GM21717 (cell line): ENCODE results near the gene GRM5.
"Not testable (repeated sequence)": the region's sequence is repeated elsewhere in the genome, so short reads cannot be mapped to it uniquely, and the experiment has no call there.

Source experiments
- ATAC-seq: cut with Tn5 transposase; IDR thresholded peaks from one replicate; pipeline ENCODE4 v1.9.1; 2021; ENCODE audit warnings: mild to moderate bottlenecking, moderate library complexity; ENCODE audit not compliant: unreplicated experiment

The GRM5 gene

DNA sequence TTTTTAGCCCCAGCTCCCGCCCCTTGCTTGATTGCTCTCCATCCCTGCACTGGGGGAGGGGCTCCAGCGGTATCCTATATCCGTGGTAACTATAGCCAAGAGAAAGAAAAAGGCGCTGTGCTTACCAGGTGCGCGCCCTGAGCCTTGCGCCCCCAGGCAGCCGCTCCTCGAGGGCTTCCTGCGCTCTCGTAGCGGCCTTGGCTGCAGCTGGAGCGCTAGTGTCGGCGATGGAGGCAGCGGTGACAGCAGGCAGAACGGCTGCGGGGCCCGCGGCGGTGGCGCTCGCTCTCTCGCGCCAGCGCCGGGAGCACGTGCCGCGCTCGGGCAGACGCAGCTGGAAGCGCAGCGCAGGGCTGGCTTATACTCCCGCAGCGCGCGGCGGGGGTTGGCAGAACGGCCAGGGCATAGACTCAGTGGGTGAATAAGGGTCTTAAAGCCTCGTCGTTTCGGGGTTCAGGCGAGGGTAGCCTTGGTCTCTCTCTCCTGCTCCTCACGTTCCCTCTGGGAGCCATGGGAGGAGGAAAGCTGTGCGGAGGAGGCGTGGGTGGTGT lies at the start of gene GRM5:
TSS of gene GRM5 (minus strand) at position 332 of the 551 bp plus-strand sequence. CDS start 18,110 bp downstream, outside the sequence.
- ATAC-seq, result not testable (repeated sequence)

DNA sequence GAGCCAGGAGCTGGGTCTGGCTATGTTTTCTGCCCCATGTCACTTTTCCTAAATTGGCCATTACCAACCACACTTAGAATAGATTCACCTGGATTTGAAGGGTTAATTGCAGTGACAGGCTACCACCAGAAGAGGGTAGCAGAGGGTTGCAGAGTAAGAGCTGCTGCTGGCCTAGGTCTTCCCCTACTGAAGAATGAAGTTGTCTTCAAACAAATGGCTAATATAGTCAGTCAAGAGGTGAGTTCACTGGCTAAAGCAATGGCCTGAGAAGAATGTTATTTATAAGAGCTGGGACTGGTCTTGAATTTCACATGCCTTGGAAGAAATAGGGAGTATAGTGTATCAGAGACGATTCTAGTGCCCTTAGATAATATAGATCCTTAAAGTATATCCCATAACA lies 32.2 kb upstream of the GRM5 start:
- peak; percentile 86 for ATAC-seq

DNA sequence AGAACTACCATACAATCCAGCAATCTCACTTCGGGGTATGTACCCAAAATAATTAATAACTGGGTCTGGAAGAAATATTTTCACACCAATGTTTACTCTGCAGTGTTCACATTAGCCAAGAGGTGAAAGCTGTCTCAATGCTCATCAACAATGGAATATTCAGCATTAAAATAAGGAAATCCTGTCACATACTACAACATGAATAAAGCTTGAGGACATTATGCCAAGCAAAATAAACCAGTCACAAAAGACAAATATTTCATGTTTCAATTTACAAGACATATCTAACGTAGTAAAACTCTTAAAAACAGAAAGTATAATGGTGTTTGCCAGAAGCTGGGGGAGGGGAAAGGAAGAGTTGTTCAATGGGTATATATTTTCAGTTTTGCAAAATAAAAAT lies 28.0 kb upstream of the GRM5 start:
- not testable (repeated sequence) for ATAC-seq

DNA sequence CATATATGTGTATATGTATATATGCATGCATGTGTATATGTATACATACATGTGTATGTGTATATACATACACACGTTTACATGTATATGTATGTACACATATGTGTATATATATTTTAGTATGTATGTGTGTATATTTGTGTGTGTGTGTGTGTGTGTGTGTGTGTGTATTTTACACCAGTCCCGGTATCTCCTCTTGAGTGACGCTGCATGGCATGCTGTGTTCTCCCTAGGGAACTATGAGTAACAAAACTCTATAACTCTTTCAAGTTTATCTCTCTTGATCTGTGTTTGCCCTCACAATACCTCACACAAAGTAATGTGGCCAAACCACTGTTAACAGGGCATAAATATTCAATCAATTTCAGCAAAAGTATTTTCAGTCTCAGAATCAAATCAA lies 19.2 kb upstream of the GRM5 start:
- ATAC-seq, result not testable (repeated sequence)

DNA sequence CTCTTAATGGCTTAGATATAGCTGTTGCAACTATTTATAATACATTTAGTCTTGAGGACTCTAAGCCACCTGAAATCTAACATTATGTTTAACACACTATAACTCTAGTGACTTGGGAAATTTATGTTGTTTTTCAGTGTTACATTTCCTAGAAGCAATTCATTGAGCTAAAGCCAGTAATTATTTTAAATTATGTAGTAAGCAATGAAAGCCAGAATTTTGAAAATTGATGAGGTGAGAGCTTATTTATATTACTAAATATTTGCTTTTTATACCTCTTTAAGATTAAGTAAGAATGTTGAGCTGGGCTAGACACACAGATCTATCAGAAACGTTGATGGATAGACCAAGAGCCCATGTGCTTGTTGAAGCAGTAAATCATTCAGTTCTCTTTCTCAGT lies 5.1 kb upstream of the GRM5 start:
- ATAC-seq, result not testable (repeated sequence)

DNA sequence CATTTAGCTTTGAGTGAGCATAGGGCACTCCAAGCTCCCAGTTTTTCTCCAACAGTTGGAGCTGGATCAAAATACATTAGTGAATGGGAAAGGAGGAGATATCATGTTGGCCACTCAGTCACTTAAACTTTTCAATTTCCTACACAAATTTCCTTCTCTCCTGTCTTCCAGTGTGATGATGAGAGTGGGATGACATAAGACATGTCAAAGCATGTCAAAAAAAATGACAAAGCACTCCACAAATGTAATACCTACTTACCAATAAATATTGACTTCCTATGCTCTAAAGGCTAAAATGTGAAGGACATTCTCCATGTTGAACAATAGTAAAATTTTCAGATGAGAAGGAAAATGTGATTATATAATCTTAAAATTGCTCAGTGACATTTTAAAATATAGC lies 1.5 kb upstream of the GRM5 start:
- no peak for ATAC-seq

DNA sequence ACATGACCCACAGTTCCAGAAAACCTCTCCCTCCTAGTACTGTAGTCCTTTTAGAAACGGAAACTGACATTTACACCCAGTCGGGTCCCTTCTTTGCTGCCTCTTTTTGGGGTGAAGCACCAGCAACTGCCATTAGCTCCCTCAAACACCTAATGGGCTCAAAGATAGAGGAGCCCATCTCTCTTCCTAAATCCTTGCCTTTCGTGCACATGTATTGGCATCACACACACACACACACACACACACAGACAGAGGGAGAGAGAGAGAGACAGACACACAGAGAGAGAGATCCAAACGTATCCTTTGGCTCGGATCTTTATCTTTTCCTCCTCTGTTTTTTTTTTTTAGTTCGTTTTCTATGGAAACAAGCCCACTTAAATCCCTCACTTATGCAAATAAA lies 716 bp downstream of the GRM5 start:
- no peak for ATAC-seq

DNA sequence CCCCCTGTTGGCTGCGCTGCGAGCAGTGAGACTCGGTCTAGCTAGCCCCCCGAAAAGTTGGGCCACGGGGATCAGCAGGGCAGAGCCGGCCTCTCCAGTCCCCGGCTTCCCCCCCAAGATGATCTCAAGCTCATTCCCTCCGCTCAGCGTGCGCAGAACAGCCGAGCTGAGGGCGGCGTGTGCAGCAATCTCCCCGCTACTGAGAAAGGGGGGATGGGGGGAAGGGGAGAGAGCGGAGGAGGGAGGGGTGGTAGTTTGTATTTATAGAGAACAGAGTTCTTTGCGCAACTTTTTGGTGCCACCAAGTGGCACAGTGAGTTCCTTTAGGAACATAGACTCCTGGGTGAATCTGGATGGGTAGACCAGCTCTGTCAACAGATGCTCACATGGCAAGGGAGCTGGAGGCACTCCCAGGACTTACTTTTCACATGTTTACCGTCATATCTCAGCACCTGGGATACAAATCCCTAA lies 2.3 kb downstream of the GRM5 start:
- ATAC-seq, result not testable (repeated sequence)

DNA sequence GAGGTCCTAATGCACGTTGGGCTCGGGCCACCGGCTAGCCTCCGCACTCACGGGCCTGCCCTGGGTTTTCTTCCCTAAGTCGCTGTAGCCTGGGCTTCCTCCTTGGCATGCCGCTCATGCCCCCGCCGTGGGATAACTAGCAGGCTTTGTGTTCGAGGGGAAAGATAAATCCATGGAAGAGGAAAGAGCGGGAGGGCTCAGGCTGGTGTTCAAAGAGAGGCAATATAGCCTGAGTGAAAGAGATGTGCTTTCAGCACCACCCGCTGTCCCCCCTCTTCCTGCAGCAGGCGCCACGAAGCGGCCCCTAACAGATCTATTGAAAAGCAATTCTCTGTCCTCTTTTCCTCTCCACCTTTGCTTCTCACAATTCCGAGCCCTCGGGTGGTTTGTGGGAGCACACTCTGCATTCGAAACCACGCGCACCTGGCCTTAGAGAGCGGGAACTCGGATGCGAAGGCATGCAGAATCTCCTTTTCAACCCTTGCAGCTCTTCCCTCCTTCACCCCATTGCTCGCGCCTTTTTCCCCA lies 2.9 kb downstream of the GRM5 start:
- ATAC-seq, result not testable (repeated sequence)

DNA sequence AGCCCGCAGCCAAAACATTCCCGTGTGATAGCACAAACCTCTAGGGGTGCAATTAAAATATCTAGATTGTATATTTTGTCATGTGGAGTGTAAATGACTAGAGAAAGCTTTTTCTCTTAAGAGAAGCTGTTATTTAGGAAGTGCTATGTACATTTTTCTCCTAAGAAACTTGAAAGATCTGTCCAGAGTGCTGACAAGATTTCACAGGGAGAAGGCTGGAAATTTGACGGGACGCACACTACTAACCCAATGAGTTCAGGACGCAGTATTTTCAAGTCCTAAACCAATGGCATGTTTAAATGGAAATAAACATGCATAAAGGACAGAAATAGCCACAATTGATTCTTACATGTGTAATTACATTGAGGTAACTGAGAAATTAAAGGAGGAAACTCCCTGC lies 3.9 kb downstream of the GRM5 start:
- not testable (repeated sequence) for ATAC-seq

DNA sequence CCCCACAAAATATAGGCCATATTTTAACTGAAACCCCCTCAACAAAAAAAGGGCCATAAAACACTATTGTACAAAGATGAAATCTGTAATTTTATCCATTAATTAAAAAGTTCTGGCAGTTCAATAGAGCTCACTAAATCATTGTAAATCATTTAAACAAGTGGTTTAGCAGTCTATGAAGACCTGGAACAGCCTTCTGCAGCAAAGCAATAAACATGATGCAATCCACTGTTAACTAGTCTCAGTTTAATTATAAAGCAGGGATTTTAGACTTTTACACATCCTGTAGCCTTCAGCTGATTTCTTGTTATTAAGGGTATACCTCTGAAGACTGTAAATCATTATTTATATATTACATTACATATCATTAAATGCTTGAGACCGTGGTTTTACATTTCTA lies 8.4 kb downstream of the GRM5 start:
- not testable (repeated sequence) for ATAC-seq

DNA sequence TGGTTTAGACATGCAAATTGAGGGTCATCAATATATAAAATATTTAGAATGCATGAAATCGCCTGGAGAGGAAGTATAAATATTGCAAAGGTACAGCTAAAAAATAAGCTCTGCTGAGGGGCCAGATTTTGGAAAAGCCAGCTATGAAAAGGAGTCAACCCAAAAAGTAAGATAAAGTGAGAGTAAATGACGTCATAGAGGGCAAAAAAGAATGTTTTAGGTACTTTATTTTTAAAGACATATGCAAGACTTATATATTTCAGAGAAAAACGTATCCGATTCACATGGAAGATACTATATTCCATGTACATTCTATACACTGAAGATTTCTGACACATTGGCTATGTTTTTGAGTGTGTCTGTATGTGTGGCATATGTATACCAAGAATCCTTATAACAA lies 13.6 kb downstream of the GRM5 start:
- no peak for ATAC-seq

DNA sequence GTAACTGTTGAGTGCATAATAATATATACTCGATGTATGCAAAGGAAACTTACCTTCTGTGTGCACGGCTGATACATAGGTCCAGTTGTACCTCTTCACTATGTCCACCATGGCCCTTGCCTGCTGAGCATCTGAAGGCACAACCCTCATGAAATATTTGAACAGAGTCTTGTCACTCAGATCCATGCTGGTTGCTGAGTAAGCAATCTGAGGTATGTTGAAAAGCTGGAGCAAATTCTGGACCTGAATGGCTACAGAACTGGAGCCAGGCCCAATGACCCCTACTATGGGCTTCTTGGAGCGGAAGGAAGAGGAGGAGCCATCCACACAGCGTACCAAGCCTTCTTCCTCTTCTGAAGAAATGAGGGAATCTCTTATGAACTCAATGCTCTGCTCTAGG lies 18.6 kb downstream of the GRM5 start:
- ATAC-seq, result not testable (repeated sequence)

DNA sequence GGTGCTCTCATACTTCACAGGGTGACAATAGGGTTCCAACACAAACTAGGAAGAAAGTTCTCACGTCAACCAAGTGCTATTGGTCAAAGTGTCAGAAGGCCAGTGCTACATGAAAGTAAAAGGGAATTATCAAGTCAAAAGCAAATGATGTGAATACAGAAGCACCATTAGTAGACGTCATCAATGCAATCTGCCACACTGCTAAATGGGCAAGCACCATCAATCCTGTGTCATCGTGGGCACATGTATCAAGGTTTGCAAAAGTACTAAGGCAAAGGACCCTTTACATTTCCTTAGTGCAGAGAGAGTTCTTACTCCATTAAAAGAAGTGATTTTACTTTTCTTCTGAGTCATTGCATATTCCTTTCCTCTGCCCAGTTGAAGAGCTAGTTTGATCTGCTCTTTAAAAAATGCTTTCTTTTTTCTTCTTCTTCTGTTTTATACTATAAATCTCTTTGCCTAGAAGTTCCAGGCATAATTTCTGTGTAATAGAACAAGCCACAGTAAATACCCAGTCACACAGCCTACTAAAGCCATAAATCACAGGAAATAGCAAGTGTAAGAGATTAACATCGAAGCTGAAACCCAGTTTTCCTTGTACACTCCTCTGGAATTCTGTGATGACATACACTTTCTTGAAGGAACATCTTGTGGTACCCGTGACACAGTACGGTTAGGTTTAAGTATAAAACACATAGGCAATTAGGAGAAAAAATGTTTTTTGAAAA lies 21.8 kb downstream of the GRM5 start:
- ATAC-seq, result not testable (repeated sequence)

DNA sequence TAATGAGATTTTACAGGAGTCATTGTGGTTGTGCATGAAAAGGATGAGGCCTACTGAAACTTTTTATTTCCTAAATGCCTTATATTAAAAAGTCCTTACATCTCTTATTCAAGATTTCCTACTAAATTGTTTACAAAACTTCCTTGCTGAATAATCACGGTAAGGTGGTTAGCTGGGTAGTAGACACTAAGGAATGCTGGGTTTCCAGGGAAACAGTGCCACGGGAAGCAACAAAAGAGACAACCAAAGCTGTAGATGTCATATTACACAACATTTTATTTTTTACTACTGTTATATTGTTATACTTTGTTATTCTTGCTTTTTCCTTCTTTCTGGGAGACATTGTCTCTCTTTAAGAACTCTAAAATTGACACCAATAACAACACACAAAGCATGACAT lies 36.1 kb downstream of the GRM5 start:
- ATAC-seq, result not testable (repeated sequence)

DNA sequence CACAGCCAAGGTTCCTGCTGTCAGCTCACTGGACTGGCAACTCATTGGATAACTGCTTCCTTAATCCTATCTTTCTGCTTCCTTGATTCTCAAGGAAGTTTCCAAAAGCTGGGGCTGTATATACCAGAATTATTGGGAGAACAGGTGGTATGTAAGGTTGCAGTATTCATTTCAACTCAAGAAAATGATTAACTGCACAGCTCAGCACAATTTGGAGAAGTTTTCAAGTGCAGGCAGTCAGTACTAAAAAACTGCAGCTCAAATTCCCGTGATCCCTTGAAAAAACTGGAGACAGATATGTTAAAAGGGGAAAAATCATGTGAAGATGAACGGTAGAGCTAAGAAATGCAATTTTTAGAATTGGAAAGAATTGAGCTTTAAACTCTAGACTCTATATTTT lies 44.4 kb downstream of the GRM5 start:
- ATAC-seq, result no peak

DNA sequence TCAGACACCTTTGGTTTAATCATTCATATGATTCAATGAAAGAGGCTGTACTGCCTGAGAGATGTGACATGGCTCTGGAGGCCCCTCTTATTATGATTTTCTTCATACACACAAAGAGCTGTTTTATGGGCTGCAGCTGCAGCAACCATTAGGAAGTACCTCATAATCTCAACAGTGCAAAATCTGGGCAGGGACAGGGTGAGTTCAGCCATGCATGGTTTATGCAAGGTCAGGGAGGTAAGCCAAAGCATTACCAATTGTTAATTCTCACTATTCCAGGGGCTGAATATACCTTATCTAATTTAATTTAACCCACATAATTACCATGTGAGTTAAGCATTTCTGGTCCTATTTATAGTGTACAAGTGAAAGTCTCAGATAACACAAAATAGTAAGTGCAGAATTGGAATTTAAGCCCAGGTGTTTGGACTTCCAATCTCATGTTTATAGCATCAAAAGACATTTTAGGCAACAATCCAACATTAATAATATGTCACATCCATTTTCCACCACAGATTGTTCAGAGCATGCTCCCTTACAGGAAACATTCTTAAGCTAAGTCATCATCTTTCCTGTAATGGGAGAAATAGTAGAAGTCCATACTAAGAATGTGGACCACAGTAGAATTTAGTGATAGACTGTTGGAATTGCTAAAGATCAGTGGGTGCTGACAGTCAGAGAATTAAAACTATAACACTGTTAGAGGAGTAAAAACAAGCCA lies 45.8 kb downstream of the GRM5 start:
- not testable (repeated sequence) for ATAC-seq

DNA sequence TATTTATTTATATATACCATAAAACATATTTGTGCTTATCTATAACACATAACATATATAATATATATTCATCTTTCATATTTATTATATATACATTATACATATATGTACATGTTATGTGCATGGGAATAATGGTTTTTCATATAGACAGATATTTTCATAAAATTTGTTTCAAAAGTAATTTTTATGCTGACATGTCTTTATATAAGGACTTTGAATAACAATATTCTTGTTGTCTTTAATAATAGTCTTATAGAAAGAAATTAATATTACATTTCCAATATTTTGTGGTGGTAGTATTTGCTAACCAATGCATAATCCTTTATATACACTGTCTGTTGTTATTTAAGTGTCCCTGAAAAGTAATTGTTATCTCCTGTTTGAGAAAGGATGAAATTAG lies 49.6 kb downstream of the GRM5 start:
- no peak for ATAC-seq

DNA sequence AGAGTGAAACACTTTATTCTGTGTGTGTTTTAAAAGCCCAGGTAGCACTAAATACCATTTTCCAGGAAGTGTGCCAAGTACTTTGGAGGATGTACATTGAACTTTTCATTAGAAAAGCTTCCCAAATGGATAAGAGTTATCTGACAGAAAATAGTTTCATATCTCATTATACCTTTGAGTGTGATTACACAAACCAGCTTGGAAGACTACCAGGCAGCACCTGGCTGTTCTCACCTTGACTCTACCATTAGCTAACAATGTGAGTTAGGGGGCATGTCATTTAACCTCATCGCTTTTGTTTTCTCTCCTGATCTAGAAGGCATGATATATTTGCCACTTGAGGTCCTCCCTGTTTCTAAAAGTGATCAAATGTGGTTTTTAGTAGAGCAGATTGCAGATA lies 50.2 kb downstream of the GRM5 start:
- ATAC-seq, result no peak

DNA sequence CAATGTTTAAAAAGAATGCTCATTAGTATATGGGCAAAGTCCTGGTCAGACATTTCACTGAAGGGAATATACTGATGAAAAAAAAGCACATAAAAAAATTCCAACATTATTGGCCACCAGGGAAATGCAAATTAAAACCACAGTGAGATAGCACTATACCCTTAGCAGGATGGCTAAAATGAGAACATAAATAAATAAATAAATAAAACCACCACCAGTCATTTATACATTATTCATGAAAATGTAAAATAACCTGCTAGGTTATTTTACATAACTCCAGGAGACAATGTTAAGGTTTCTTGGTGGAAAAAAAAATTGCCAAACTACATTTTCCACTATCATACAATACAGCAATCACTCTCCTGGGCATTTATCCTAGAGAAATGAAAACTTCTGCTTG lies 64.9 kb downstream of the GRM5 start:
- not testable (repeated sequence) for ATAC-seq

DNA sequence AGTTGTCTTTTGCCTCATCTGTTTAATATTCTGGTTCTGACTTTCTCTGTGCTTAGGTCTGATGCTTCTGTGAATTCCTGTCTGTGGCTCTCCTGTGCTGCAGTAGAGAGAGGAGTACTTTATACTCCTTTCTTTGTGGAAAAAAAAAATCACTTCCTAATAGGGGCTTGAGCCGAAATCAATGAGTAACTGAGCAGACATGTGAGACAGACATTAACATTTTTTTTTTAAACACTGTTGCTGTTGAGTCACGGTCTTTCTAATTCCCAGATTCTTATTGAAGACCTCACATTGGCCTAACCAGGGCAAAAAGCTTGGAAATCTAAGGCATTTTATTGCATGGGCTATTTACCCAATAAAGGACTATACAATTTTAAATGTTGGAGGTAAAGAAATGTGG lies 86.1 kb downstream of the GRM5 start:
- no peak for ATAC-seq

DNA sequence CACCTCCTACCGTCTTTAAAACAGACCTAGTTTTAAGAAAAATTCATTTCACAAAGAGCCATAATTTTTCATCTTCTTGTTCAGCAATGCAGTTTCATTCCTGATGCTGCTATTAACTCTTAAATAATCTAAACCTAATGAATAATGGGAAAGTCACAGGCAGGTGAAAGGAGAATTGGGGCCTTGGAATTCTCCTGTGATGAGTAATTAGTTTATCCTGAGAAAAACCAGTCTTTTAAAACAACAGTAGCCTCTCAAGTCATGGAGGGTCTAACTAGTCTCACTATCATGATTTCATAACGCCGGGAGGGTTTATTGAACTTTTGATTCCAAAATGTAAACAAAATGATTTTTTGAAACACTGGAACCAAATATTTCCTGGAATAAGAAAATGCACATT lies 86.8 kb downstream of the GRM5 start:
- ATAC-seq, result not testable (repeated sequence)
